HepG2 (cell line): ENCODE data around the gene RAG2. TPM values are rescaled to one million over a fixed set of nuclear protein-coding genes. Genes with fewer than 3 reads are reported as not detected.

Experiments
- ATAC-seq: fragments of 200-7000 bp; cut with Tn5 transposase; 3 replicates; pipeline ENCODE4 v1.9.1; 2020; ENCODE audit warnings: mild to moderate bottlenecking, moderate library complexity
- BruUV-seq: library from RNA; stranded (reverse); fragments of 400-500 nt; replicated peaks from 2 replicates; lab custom pipeline; 2021; lab: Mats Ljungman, UMichigan
- CTCF ChIA-PET: fragments of 300-600 bp; formaldehyde crosslinking; extraction: SDS; loops from one replicate; lab custom pipeline; 2021; ENCODE audit warnings: low total read pairs, inconsistent platforms, low intra/inter-chr PET ratio; lab: Yijun Ruan, JAX
- POLR2A ChIA-PET: fragments of 350-600 bp; sonication (Branson Sonifier 250); formaldehyde crosslinking; loops from one replicate; lab custom pipeline; 2020; ENCODE audit warnings: antibody characterized with exemption, inconsistent platforms; lab: Yijun Ruan, JAX
- DNase-seq: peaks from one replicate; pipeline ENCODE4 v3.0.0-alpha.2; 2015; ENCODE audit warnings: low spot score
- FAIRE-seq: peaks from 3 replicates; lab custom pipeline; 2011; peaks lifted over from hg19 to GRCh38; lab: Jason Lieb, UNC
- H2AFZ ChIP-seq: one replicate; pipeline ENCODE4 v1.6.1; 2011; ENCODE audit warnings: low read length, inconsistent platforms
- H3K27ac ChIP-seq: fragments of 300-600 bp; 3 replicates; pipeline ENCODE4 v1.8.0; 2011; ENCODE audit warnings: mixed run types, mild to moderate bottlenecking, mixed read lengths, low read length, inconsistent platforms; ENCODE audit not compliant: insufficient read depth; ENCODE audit errors: extremely low read length
- H3K27me3 ChIP-seq, 2 experiments: fragments of 200-600 bp in 1 of 2; 2 replicates in 1 of 2; 3 replicates in 1 of 2; pipeline versions ENCODE4 v1.6.0 to v1.8.0; 2011; ENCODE audit warnings: low read length in 2 of 2, mild to moderate bottlenecking in 2 of 2, moderate library complexity in 2 of 2, inconsistent platforms in 1 of 2; ENCODE audit not compliant: insufficient read depth in 2 of 2, control insufficient read depth in 1 of 2
- H3K36me3 ChIP-seq, 2 experiments: fragments of 200-600 bp in 1 of 2; replicated peaks in 1 of 2; 2 replicates in 1 of 2; 3 replicates in 1 of 2; pipeline versions ENCODE4 v1.5.1 to v1.8.0; 2011; ENCODE audit warnings: low read length in 2 of 2, inconsistent platforms in 1 of 2; ENCODE audit not compliant: insufficient read depth in 2 of 2, control insufficient read depth in 1 of 2
- H3K4me1 ChIP-seq: 2 replicates; pipeline ENCODE4 v1.5.1; 2012; ENCODE audit warnings: low read length, inconsistent platforms; ENCODE audit not compliant: insufficient read depth
- H3K4me2 ChIP-seq: 2 replicates; pipeline ENCODE4 v1.6.0; 2011; ENCODE audit warnings: low read depth, low read length, inconsistent platforms
- H3K4me3 ChIP-seq, 3 experiments: fragments of 200-600 bp in 1 of 3; sonication (generic), shearing (Covaris generic) in 1 of 3; replicated peaks in 1 of 3; 2 replicates each; pipeline ENCODE4 v1.5.1; 2011 to 2016; ENCODE audit warnings: low read length in 3 of 3, inconsistent platforms in 2 of 3, low read depth in 2 of 3, mild to moderate bottlenecking in 2 of 3, control low read depth in 1 of 3, mixed read lengths in 1 of 3; ENCODE audit not compliant: insufficient read depth in 1 of 3
- H3K79me2 ChIP-seq: one replicate; pipeline ENCODE4 v1.6.1; 2011; ENCODE audit warnings: low read length, inconsistent platforms; ENCODE audit not compliant: insufficient read depth
- H3K9ac ChIP-seq: 2 replicates; pipeline ENCODE4 v1.6.0; 2011; ENCODE audit warnings: mild to moderate bottlenecking, low read depth, low read length, inconsistent platforms; ENCODE audit not compliant: insufficient read depth
- H3K9me3 ChIP-seq: 2 replicates; pipeline ENCODE4 v1.5.1; 2012; ENCODE audit warnings: mild to moderate bottlenecking, low read length
- H4K20me1 ChIP-seq: 2 replicates; pipeline ENCODE4 v1.6.0; 2011; ENCODE audit warnings: inconsistent platforms, mild to moderate bottlenecking, low read length, moderate library complexity; ENCODE audit not compliant: insufficient read depth
- GABPA ChIP-seq, 2 experiments: IDR thresholded peaks; 2 replicates each; pipeline ENCODE4 v1.6.1; 2011 to 2016; ENCODE audit warnings: low read depth in 2 of 2, low read length in 1 of 2, missing biosample characterization in 1 of 2, missing genetic modification characterization in 1 of 2
- MAF1 ChIP-seq: sonication (generic); formaldehyde crosslinking; IDR thresholded peaks from 2 replicates; pipeline ENCODE4 v1.5.0; 2020; ENCODE audit warnings: missing genetic modification reagents, borderline replicate concordance
- MTA3 ChIP-seq: sonication (generic); formaldehyde crosslinking; IDR thresholded peaks from 2 replicates; pipeline ENCODE4 v1.4.0; 2020; ENCODE audit warnings: missing genetic modification reagents
- NCOA2 ChIP-seq: sonication (generic); formaldehyde crosslinking; IDR thresholded peaks from 2 replicates; pipeline ENCODE4 v1.8.0; 2022; ENCODE audit warnings: inconsistent platforms
- NFE2 ChIP-seq: sonication (generic); formaldehyde crosslinking; IDR thresholded peaks from 2 replicates; pipeline ENCODE4 v1.4.0; 2020; ENCODE audit warnings: missing genetic modification reagents
- ONECUT2 ChIP-seq: sonication (generic); formaldehyde crosslinking; IDR thresholded peaks from 2 replicates; pipeline ENCODE4 v1.4.0; 2020; ENCODE audit warnings: missing genetic modification reagents
- POLR2AphosphoS2 ChIP-seq: IDR thresholded peaks from 2 replicates; pipeline ENCODE4 v1.6.1; 2011; ENCODE audit warnings: low read depth, low read length, improper control_type of control experiment
- TEAD3 ChIP-seq: optimal IDR thresholded peaks from 2 replicates; pipeline ENCODE3; 2016; ENCODE audit warnings: borderline replicate concordance
- ZBTB7B ChIP-seq: sonication (generic); formaldehyde crosslinking; IDR thresholded peaks from 2 replicates; pipeline ENCODE4 v1.4.0; 2020; ENCODE audit warnings: missing genetic modification reagents
- ZNF337 ChIP-seq: sonication (generic); formaldehyde crosslinking; IDR thresholded peaks from 2 replicates; pipeline ENCODE4 v1.5.1; 2020; ENCODE audit warnings: missing genetic modification reagents, low read depth, mild to moderate bottlenecking, borderline replicate concordance
- ZNF432 ChIP-seq: sonication (generic); formaldehyde crosslinking; IDR thresholded peaks from 2 replicates; pipeline ENCODE4 v1.5.0; 2020; ENCODE audit warnings: missing genetic modification reagents, mild to moderate bottlenecking, borderline replicate concordance
- ZNF550 ChIP-seq: sonication (generic); formaldehyde crosslinking; IDR thresholded peaks from 2 replicates; pipeline ENCODE4 v1.4.0; 2020; ENCODE audit warnings: mild to moderate bottlenecking, missing genetic modification reagents, borderline replicate concordance
- ZNF678 ChIP-seq: sonication (generic); formaldehyde crosslinking; IDR thresholded peaks from 2 replicates; pipeline ENCODE4 v1.4.0; 2020; ENCODE audit warnings: mild to moderate bottlenecking, missing genetic modification reagents
- ZNF839 ChIP-seq: sonication (generic); formaldehyde crosslinking; IDR thresholded peaks from 2 replicates; pipeline ENCODE4 v1.4.0; 2020; ENCODE audit warnings: missing genetic modification reagents, mild to moderate bottlenecking, borderline replicate concordance
- WGBS: methylation state at CpG from one replicate; pipeline ENCODE4 v1.1.6; 2017; ENCODE audit warnings: low lambda C conversion rate; 5-methylcytosine and 5-hydroxymethylcytosine counted together
- in situ Hi-C: cut with HindIII; loops from 2 replicates; pipeline ENCODE4 v1.10.0; 2017; ENCODE audit warnings: low pct_unique_long_range_greater_than_20kb; ENCODE audit not compliant: extremely low pct_ligation_motif_present
- intact Hi-C: fragments of 100-400 bp; cut with micrococcal nuclease; formaldehyde crosslinking; loops from one replicate; pipeline ENCODE4 v1.10.0; 2022; ENCODE audit not compliant: unreplicated experiment
- polyA plus RNA-seq, 8 experiments: library from polyadenylated mRNA; depleted of rRNA in 3 of 8; stranded (reverse) in 7 of 8; unstranded in 1 of 8; fragments of >200 nt; fragmentation: Illumina TruSeq in 4 of 8; extraction: Trizol in 4 of 8; gene quantifications; 2 replicates each; pipeline versions ENCODE4 v1.2.1 to v1.2.3, GENCODE V29; 2011 to 2016; ENCODE audit warnings: low read depth in 4 of 8, missing spikeins in 1 of 8, mixed read lengths in 1 of 8; ENCODE audit not compliant: insufficient read depth in 1 of 8
- total RNA-seq, 5 experiments: library from RNA; depleted of rRNA; stranded (reverse); fragments of >200 nt; fragmentation: Illumina TruSeq; extraction: Trizol; gene quantifications; 2 replicates each; pipeline ENCODE4 v1.2.3, GENCODE V29; 2016; ENCODE audit warnings: low read depth in 1 of 5
- TF ChIP-seq, protein P1 (sequence below): sonication (generic); formaldehyde crosslinking; IDR thresholded peaks from 2 replicates; pipeline ENCODE4 v1.8.1; 2022; ENCODE audit warnings: low read depth, mild to moderate bottlenecking, missing genetic modification reagents
- TF ChIP-seq, protein P2 (sequence below): sonication (generic); formaldehyde crosslinking; IDR thresholded peaks from 2 replicates; pipeline ENCODE4 v1.5.0; 2020; ENCODE audit warnings: mild to moderate bottlenecking, missing genetic modification reagents
- TF ChIP-seq, protein P3 (sequence below): sonication (generic); formaldehyde crosslinking; IDR thresholded peaks from 2 replicates; pipeline ENCODE4 v1.4.0; 2020; ENCODE audit warnings: missing genetic modification reagents

The RAG2 gene
- total and polyA plus RNA-seq, 2 of the 13 experiments (the other 11 are each of a cell fraction or from before 2014, with no cell fraction given), result not detected

DNA sequence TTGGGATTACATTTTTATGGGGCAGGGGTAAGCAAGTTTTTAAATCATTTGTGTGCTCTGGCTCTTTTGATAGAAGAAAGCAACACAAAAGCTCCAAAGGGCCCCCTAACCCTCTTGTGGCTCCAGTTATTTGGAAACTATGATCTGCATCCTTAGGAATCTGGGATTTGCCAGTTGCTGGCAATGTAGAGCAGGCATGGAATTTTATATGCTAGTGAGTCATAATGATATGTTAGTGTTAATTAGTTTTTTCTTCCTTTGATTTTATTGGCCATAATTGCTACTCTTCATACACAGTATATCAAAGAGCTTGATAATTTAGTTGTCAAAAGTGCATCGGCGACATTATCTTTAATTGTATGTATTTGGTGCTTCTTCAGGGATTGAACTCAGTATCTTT lies 20.2 kb downstream of the RAG2 start:
- H3K4me2 ChIP-seq, result no peak overlapping the region
- WGBS, result 30% methylated on average over 2 of the region's 2 CpGs
- peaks cover 0 to 8% of the 10 kb centered on the region in 2 experiments; a peak in 3 of 5 replicates for H3K27me3 ChIP-seq
- FAIRE-seq (no peak), DNase-seq (no peak), ATAC-seq (no peak)
- no peak overlapping the region for H2AFZ ChIP-seq
- intact Hi-C loops, result no loop called here
- H3K4me3 ChIP-seq, result no peak overlapping the region
- no peak overlapping the region for H3K9ac ChIP-seq
- H3K79me2 ChIP-seq, result no peaks in the 10 kb centered on the region
- ChIA-PET CTCF (no interaction called here), POLR2A (no interaction called here)
- H4K20me1 ChIP-seq, result no peaks in the 10 kb centered on the region
- H3K4me1 ChIP-seq, result no peaks in the 10 kb centered on the region
- no peaks in the 10 kb centered on the region for H3K36me3 ChIP-seq
- in situ Hi-C loops, result no loop called here
- no TSS peak for BruUV-seq
- peaks cover 8% of the 10 kb centered on the region; the same call in 1 of the 2 replicates for H3K9me3 ChIP-seq
- H3K27ac ChIP-seq, result no peak overlapping the region
- TF ChIP-seq ONECUT2 (CRISPR knock-in tag), result no peak
- TF ChIP-seq ZNF678, result no peak
- TF ChIP-seq POLR2AphosphoS2, result no peak
- TF ChIP-seq, protein P1, sequence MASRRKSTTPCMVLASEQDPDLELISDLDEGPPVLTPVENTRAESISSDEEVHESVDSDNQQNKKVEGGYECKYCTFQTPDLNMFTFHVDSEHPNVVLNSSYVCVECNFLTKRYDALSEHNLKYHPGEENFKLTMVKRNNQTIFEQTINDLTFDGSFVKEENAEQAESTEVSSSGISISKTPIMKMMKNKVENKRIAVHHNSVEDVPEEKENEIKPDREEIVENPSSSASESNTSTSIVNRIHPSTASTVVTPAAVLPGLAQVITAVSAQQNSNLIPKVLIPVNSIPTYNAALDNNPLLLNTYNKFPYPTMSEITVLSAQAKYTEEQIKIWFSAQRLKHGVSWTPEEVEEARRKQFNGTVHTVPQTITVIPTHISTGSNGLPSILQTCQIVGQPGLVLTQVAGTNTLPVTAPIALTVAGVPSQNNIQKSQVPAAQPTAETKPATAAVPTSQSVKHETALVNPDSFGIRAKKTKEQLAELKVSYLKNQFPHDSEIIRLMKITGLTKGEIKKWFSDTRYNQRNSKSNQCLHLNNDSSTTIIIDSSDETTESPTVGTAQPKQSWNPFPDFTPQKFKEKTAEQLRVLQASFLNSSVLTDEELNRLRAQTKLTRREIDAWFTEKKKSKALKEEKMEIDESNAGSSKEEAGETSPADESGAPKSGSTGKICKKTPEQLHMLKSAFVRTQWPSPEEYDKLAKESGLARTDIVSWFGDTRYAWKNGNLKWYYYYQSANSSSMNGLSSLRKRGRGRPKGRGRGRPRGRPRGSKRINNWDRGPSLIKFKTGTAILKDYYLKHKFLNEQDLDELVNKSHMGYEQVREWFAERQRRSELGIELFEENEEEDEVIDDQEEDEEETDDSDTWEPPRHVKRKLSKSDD (CRISPR knock-in tag), result no peak
- no peak for TF ChIP-seq ZNF839
- TF ChIP-seq, protein P2, sequence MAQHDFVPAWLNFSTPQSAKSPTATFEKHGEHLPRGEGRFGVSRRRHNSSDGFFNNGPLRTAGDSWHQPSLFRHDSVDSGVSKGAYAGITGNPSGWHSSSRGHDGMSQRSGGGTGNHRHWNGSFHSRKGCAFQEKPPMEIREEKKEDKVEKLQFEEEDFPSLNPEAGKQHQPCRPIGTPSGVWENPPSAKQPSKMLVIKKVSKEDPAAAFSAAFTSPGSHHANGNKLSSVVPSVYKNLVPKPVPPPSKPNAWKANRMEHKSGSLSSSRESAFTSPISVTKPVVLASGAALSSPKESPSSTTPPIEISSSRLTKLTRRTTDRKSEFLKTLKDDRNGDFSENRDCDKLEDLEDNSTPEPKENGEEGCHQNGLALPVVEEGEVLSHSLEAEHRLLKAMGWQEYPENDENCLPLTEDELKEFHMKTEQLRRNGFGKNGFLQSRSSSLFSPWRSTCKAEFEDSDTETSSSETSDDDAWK (CRISPR knock-in tag), result no peak
- TF ChIP-seq TEAD3 (CRISPR knock-in tag), result no peak
- TF ChIP-seq ZNF432 (CRISPR knock-in tag), result no peak
- TF ChIP-seq, protein P3, sequence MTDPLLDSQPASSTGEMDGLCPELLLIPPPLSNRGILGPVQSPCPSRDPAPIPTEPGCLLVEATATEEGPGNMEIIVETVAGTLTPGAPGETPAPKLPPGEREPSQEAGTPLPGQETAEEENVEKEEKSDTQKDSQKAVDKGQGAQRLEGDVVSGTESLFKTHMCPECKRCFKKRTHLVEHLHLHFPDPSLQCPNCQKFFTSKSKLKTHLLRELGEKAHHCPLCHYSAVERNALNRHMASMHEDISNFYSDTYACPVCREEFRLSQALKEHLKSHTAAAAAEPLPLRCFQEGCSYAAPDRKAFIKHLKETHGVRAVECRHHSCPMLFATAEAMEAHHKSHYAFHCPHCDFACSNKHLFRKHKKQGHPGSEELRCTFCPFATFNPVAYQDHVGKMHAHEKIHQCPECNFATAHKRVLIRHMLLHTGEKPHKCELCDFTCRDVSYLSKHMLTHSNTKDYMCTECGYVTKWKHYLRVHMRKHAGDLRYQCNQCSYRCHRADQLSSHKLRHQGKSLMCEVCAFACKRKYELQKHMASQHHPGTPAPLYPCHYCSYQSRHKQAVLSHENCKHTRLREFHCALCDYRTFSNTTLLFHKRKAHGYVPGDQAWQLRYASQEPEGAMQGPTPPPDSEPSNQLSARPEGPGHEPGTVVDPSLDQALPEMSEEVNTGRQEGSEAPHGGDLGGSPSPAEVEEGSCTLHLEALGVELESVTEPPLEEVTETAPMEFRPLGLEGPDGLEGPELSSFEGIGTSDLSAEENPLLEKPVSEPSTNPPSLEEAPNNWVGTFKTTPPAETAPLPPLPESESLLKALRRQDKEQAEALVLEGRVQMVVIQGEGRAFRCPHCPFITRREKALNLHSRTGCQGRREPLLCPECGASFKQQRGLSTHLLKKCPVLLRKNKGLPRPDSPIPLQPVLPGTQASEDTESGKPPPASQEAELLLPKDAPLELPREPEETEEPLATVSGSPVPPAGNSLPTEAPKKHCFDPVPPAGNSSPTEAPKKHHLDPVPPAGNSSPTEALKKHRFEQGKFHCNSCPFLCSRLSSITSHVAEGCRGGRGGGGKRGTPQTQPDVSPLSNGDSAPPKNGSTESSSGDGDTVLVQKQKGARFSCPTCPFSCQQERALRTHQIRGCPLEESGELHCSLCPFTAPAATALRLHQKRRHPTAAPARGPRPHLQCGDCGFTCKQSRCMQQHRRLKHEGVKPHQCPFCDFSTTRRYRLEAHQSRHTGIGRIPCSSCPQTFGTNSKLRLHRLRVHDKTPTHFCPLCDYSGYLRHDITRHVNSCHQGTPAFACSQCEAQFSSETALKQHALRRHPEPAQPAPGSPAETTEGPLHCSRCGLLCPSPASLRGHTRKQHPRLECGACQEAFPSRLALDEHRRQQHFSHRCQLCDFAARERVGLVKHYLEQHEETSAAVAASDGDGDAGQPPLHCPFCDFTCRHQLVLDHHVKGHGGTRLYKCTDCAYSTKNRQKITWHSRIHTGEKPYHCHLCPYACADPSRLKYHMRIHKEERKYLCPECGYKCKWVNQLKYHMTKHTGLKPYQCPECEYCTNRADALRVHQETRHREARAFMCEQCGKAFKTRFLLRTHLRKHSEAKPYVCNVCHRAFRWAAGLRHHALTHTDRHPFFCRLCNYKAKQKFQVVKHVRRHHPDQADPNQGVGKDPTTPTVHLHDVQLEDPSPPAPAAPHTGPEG (CRISPR knock-in tag), result no peak
- TF ChIP-seq ZNF337 (CRISPR knock-in tag), result no peak
- no peak for TF ChIP-seq GABPA (IDR thresholded peaks at IDR 0.05; ENCODE audit: low read depth, low read length)
- no peak for TF ChIP-seq GABPA (CRISPR knock-in tag; IDR thresholded peaks at IDR 0.05; ENCODE audit: low read depth)
- TF ChIP-seq ZNF550 (CRISPR knock-in tag), result no peak
- no peak for TF ChIP-seq MAF1 (CRISPR knock-in tag)
- TF ChIP-seq MTA3, result no peak
- TF ChIP-seq NCOA2 (CRISPR knock-in tag), result no peak
- TF ChIP-seq ZBTB7B, result no peak
- TF ChIP-seq NFE2 (CRISPR knock-in tag), result no peak
